GM23338 (cell line): ENCODE data around the gene ERI3. TPM values are rescaled to one million over a fixed set of nuclear protein-coding genes. Genes with fewer than 3 reads are reported as not detected.
A peak's percentile ranks its signal among the peaks of the same experiment; 100 is the strongest.

Experiments used
- ATAC-seq: fragments of 200-7000 bp; cut with Tn5 transposase; 3 replicates; pipeline ENCODE4 v1.9.1; 2020
- DNase-seq: peaks from one replicate; pipeline ENCODE4 v3.0.0-alpha.2; 2015; ENCODE audit warnings: low spot score
- H2AFZ ChIP-seq: fragments of 200-600 bp; sonication (generic); 2 replicates; pipeline ENCODE4 v1.8.0; 2016; ENCODE audit warnings: antibody characterized with exemption, mild to moderate bottlenecking, moderate library complexity
- H3F3A ChIP-seq: fragments of 200-600 bp; sonication (generic); replicated peaks from 2 replicates; pipeline ENCODE4 v1.8.0; 2017; ENCODE audit warnings: antibody characterized with exemption, mixed run types, low read depth
- H3K27ac ChIP-seq: fragments of 200-600 bp; sonication (generic); 2 replicates; pipeline ENCODE4 v1.6.1; 2016; ENCODE audit warnings: low read depth
- H3K27me3 ChIP-seq: fragments of 200-600 bp; sonication (generic); 2 replicates; pipeline ENCODE4 v1.8.0; 2016; ENCODE audit warnings: mild to moderate bottlenecking, mixed run types, moderate library complexity; ENCODE audit not compliant: insufficient read depth
- H3K36me3 ChIP-seq: fragments of 200-600 bp; sonication (generic); 2 replicates; pipeline ENCODE4 v1.8.0; 2016; ENCODE audit warnings: mild to moderate bottlenecking; ENCODE audit not compliant: insufficient read depth
- H3K4me1 ChIP-seq: fragments of 200-600 bp; sonication (generic); 2 replicates; pipeline ENCODE4 v1.8.0; 2016; ENCODE audit warnings: mild to moderate bottlenecking, moderate library complexity; ENCODE audit not compliant: insufficient read depth
- H3K4me2 ChIP-seq: fragments of 200-600 bp; sonication (generic); 2 replicates; pipeline ENCODE4 v1.7.1; 2017; ENCODE audit warnings: mixed run types
- H3K4me3 ChIP-seq: fragments of 200-600 bp; sonication (generic); 2 replicates; pipeline ENCODE4 v1.6.1; 2016; ENCODE audit warnings: mixed run types
- H3K79me2 ChIP-seq: fragments of 200-600 bp; sonication (generic); replicated peaks from 2 replicates; pipeline ENCODE4 v1.8.0; 2017; ENCODE audit warnings: mild to moderate bottlenecking; ENCODE audit not compliant: insufficient read depth
- H3K9me2 ChIP-seq: fragments of 200-600 bp; sonication (generic); 2 replicates; pipeline ENCODE4 v1.8.0; 2017; ENCODE audit not compliant: insufficient read depth
- H4K20me1 ChIP-seq: fragments of 200-600 bp; sonication (generic); replicated peaks from 2 replicates; pipeline ENCODE4 v1.8.0; 2017; ENCODE audit warnings: mild to moderate bottlenecking; ENCODE audit not compliant: insufficient read depth
- H3K27ac Mint-ChIP-seq: 2 replicates; pipeline ENCODE4 v1.8.0; 2020; ENCODE audit warnings: inconsistent platforms, mild to moderate bottlenecking, moderate library complexity, mixed read lengths
- H3K27me3 Mint-ChIP-seq: 3 replicates; pipeline ENCODE4 v1.8.0; 2022; ENCODE audit warnings: low read depth, mild to moderate bottlenecking, moderate library complexity, mixed read lengths, inconsistent platforms; ENCODE audit not compliant: insufficient read depth, poor library complexity
- H3K36me3 Mint-ChIP-seq: 3 replicates; pipeline ENCODE4 v1.8.0; 2021; ENCODE audit warnings: low read depth, mild to moderate bottlenecking, inconsistent platforms, moderate library complexity, mixed read lengths
- H3K4me1 Mint-ChIP-seq: 3 replicates; pipeline ENCODE4 v1.8.0; 2020; ENCODE audit warnings: mild to moderate bottlenecking, inconsistent platforms, mixed read lengths
- H3K4me3 Mint-ChIP-seq: 3 replicates; pipeline ENCODE4 v1.8.0; 2021; ENCODE audit warnings: moderate library complexity, mild to moderate bottlenecking, inconsistent platforms, mixed read lengths
- H3K9me3 Mint-ChIP-seq: 3 replicates; pipeline ENCODE4 v1.8.0; 2020; ENCODE audit warnings: moderate library complexity, mild to moderate bottlenecking, inconsistent platforms, mixed read lengths
- CREB1 ChIP-seq: fragments of 250-450 bp; sonication (Bioruptor Pico); IDR thresholded peaks from 2 replicates; pipeline ENCODE4 v1.5.0; 2020; ENCODE audit warnings: low read depth, mild to moderate bottlenecking, moderate library complexity
- CTCF ChIP-seq, 2 experiments: fragments of 200-600 bp in 1 of 2; sonication (generic) in 1 of 2; conservative IDR thresholded peaks; 2 replicates each; pipeline versions ENCODE4 v1.5.1 to v1.6.1; 2016 to 2017; ENCODE audit warnings: antibody characterized with exemption in 2 of 2, low read depth in 2 of 2, mild to moderate bottlenecking in 2 of 2, moderate library complexity in 1 of 2
- ETS1 ChIP-seq: IDR thresholded peaks from 2 replicates; pipeline ENCODE4 v1.6.1; 2016; ENCODE audit warnings: antibody characterized with exemption
- EZH2 ChIP-seq: fragments of 200-600 bp; sonication (generic); IDR thresholded peaks from one replicate; pipeline ENCODE4 v1.8.0; 2017; ENCODE audit warnings: antibody characterized with exemption, mild to moderate bottlenecking, low read depth; ENCODE audit not compliant: unreplicated experiment
- EZH2phosphoT487 ChIP-seq: fragments of 200-600 bp; sonication (generic); IDR thresholded peaks from one replicate; pipeline ENCODE4 v1.8.1; 2018; ENCODE audit warnings: antibody characterized with exemption; ENCODE audit not compliant: unreplicated experiment
- POLR2AphosphoS5 ChIP-seq: IDR thresholded peaks from 2 replicates; pipeline ENCODE4 v1.6.1; 2016; ENCODE audit warnings: antibody characterized with exemption, low read depth
- REST ChIP-seq: IDR thresholded peaks from one replicate; pipeline ENCODE4 v1.6.1; 2018; ENCODE audit warnings: antibody characterized with exemption; ENCODE audit not compliant: unreplicated experiment
- polyA plus RNA-seq: library from polyadenylated mRNA; unstranded; fragments of >200 nt; fragmentation: Nextera tagmentation; extraction: Ambion mirVana; gene quantifications from 2 replicates; pipeline ENCODE4 v1.2.1, GENCODE V29; 2016
- total RNA-seq: library from RNA; depleted of rRNA; stranded (reverse); fragments of >200 nt; shearing (Covaris generic); gene quantifications from 2 replicates; pipeline ENCODE4 v1.2.3, GENCODE V29; 2014

ERI3 gene
- total and polyA plus RNA-seq, 2 experiments from 2014 or later, result 63.0 to 70.1 TPM

GRCh38 chr1:44328671-44329416 is 26.2 kb downstream of the ERI3 start:
- Mint-ChIP-seq H3K27ac (no peak overlapping the region), H3K27me3 (peaks cover 5% of the 10 kb centered on the region), H3K9me3 (no peaks in the 10 kb centered on the region), H3K36me3 (peaks cover 19% of the 10 kb centered on the region; the same call in 1 of the 3 replicates), H3K4me3 (no peak overlapping the region), H3K4me1 (peaks cover 43% of the 10 kb centered on the region)
- Histone ChIP-seq H3K4me1 (peaks cover 30% of the 10 kb centered on the region), H3K79me2 (peaks cover 32% of the 10 kb centered on the region), H3K4me3 (no peak overlapping the region), H4K20me1 (peaks cover 36% of the 10 kb centered on the region), H3K27me3 (no peaks in the 10 kb centered on the region), H3K4me2 (peak overlapping the region; percentile 17), H3K9me2 (no peaks in the 10 kb centered on the region), H3K27ac (peak overlapping the region; percentile 19; the same call in 1 of the 2 replicates), H3K36me3 (no peaks in the 10 kb centered on the region), H2AFZ (no peak overlapping the region), H3F3A (0 out of 2 replicates have a peak, but pooled peaks cover 6% of the 10 kb centered on the region)
- ATAC-seq (no peak), DNase-seq (no peak)
- TF ChIP-seq EZH2 (no peak), CREB1 (CRISPR knock-in tag) (no peak), ETS1 (no peak), REST (no peak), POLR2AphosphoS5 (no peak), CTCF (conservative IDR thresholded peaks at IDR 0.05; ENCODE audit: low read depth in 2 of 2) (no peak), EZH2phosphoT487 (no peak)
